CD4-positive, alpha-beta T cell (primary cell): ENCODE data around the gene PTPA. TPM values are rescaled to one million over a fixed set of nuclear protein-coding genes. Genes with fewer than 3 reads are reported as not detected.
"Not testable (repeated sequence)": the region's sequence is repeated elsewhere in the genome, so short reads cannot be mapped to it uniquely, and the experiment has no call there.

Source experiments
- ATAC-seq: fragments of 200-7000 bp; cut with Tn5 transposase; one replicate; pipeline ENCODE4 v1.10.0; 2022; ENCODE audit warnings: mild to moderate bottlenecking; ENCODE audit not compliant: poor library complexity
- CTCF ChIA-PET: fragments of 350-600 bp; sonication (Branson Sonifier 250); formaldehyde crosslinking; loops from one replicate; lab custom pipeline; 2021; ENCODE audit warnings: antibody characterized with exemption, inconsistent platforms; lab: Charles Lee
- POLR2A ChIA-PET: fragments of 350-600 bp; sonication (Branson Sonifier 250); formaldehyde crosslinking; loops from one replicate; lab custom pipeline; 2021; ENCODE audit warnings: antibody characterized with exemption, inconsistent platforms; lab: Charles Lee
- DNase-seq, 14 experiments: peaks; one replicate each; pipeline ENCODE4 v3.0.0-alpha.2; 2013 to 2020; ENCODE audit warnings: mixed read lengths in 2 of 14
- H3K27ac ChIP-seq, 2 donors: one replicate each; pipeline versions ENCODE4 v1.5.1 to v1.7.0; 2013; ENCODE audit warnings: low read length in 2 of 2, low read depth in 1 of 2, mild to moderate bottlenecking in 1 of 2
- H3K27me3 ChIP-seq, 2 experiments: 1 replicate in 1 of 2; 2 replicates in 1 of 2; pipeline versions ENCODE4 v1.6.1 to v1.7.0; 2013; ENCODE audit warnings: low read length in 2 of 2, control low read depth in 1 of 2, mild to moderate bottlenecking in 1 of 2, moderate library complexity in 1 of 2; ENCODE audit not compliant: insufficient read depth in 2 of 2, control insufficient read depth in 1 of 2
- H3K36me3 ChIP-seq: one replicate; pipeline ENCODE4 v1.6.1; 2013; ENCODE audit warnings: low read length, control low read depth; ENCODE audit not compliant: insufficient read depth
- H3K4me1 ChIP-seq: one replicate; pipeline ENCODE4 v1.6.1; 2013; ENCODE audit warnings: low read length, control low read depth; ENCODE audit not compliant: insufficient read depth
- H3K4me3 ChIP-seq: one replicate; pipeline ENCODE4 v1.5.1; 2013; ENCODE audit warnings: mild to moderate bottlenecking, low read length, moderate library complexity
- H3K9me3 ChIP-seq, 2 experiments: 1 replicate in 1 of 2; 2 replicates in 1 of 2; pipeline versions ENCODE4 v1.6.1 to v1.7.0; 2013; ENCODE audit warnings: low read length in 2 of 2, mild to moderate bottlenecking in 2 of 2, control low read depth in 1 of 2, moderate library complexity in 1 of 2; ENCODE audit not compliant: control insufficient read depth in 1 of 2, insufficient read depth in 1 of 2
- H3K27ac Mint-ChIP-seq: one replicate; pipeline ENCODE4 v1.8.0; 2020; ENCODE audit warnings: mixed read lengths
- H3K27me3 Mint-ChIP-seq: one replicate; pipeline ENCODE4 v1.8.0; 2021; ENCODE audit warnings: mixed read lengths
- H3K36me3 Mint-ChIP-seq: one replicate; pipeline ENCODE4 v1.8.0; 2021; ENCODE audit warnings: low read depth, mixed read lengths
- H3K4me1 Mint-ChIP-seq: one replicate; pipeline ENCODE4 v1.8.0; 2021; ENCODE audit warnings: low read depth, mixed read lengths
- H3K4me3 Mint-ChIP-seq: one replicate; pipeline ENCODE4 v1.8.0; 2020; ENCODE audit warnings: mild to moderate bottlenecking, mixed read lengths
- H3K9me3 Mint-ChIP-seq: one replicate; pipeline ENCODE4 v1.8.0; 2020; ENCODE audit warnings: mixed read lengths
- CTCF ChIP-seq: fragments of 200-600 bp; IDR thresholded peaks from one replicate; pipeline ENCODE4 v1.8.0; 2022; ENCODE audit warnings: antibody characterized with exemption, mild to moderate bottlenecking
- intact Hi-C, 2 experiments: fragments of 100-400 bp; cut with DNase I in 1 of 2; cut with micrococcal nuclease in 1 of 2; formaldehyde crosslinking; loops; one replicate each; pipeline versions ENCODE4 v1.15.1 to v1.9.0; 2023 to 2025; cut with DNase I, micrococcal nuclease
- total RNA-seq, 174 experiments: library from RNA in 2 of 174; stranded (reverse) in 2 of 174; gene quantifications; one replicate each; pipeline ENCODE4 v1.2.3 and lab custom pipeline; 2021 to 2026

PTPA gene
- total RNA-seq, 2 experiments from 2014 or later, result 21.6 to 23.3 TPM

GRCh38 chr9:129194221-129194620, 83.0 kb downstream of the PTPA start:
- ChIA-PET CTCF (no interaction called here), POLR2A (interaction anchor here (1.2 kb wide), 1 partner anchor 16 kb away, joined by 3 read pairs; the partner anchor contains the start of gene IER5L)
- Histone ChIP-seq H3K9me3 (peaks cover 0 to 6% of the 10 kb centered on the region in 2 experiments), H3K27ac (no peak overlapping the region), H3K4me1 (no peaks in the 10 kb centered on the region), H3K27me3 (peaks cover 3 to 5% of the 10 kb centered on the region in 2 experiments), H3K36me3 (no peaks in the 10 kb centered on the region), H3K4me3 (no peak overlapping the region)
- intact Hi-C loops, result no loop called here
- Mint-ChIP-seq H3K9me3 (no peaks in the 10 kb centered on the region), H3K4me1 (no peaks in the 10 kb centered on the region), H3K36me3 (no peaks in the 10 kb centered on the region), H3K4me3 (no peak overlapping the region), H3K27ac (no peak overlapping the region), H3K27me3 (no peaks in the 10 kb centered on the region)
- DNase-seq (no peak), ATAC-seq (no peak)
- TF ChIP-seq CTCF, result no peak

GRCh38 chr9:129195606-129196005, 84.4 kb downstream of the PTPA start:
- no peak overlapping the region for H3K4me3 Mint-ChIP-seq
- H3K4me1 Mint-ChIP-seq, result no peaks in the 10 kb centered on the region
- no peak for ATAC-seq
- no peaks in the 10 kb centered on the region for H3K36me3 ChIP-seq
- CTCF ChIA-PET, result no interaction called here
- peaks cover 3 to 5% of the 10 kb centered on the region in 2 experiments for H3K27me3 ChIP-seq
- H3K27me3 Mint-ChIP-seq, result no peaks in the 10 kb centered on the region
- peaks cover 0 to 9% of the 10 kb centered on the region in 2 experiments for H3K9me3 ChIP-seq
- intact Hi-C loops, result no loop called here
- POLR2A ChIA-PET, result no interaction called here
- H3K4me1 ChIP-seq, result no peaks in the 10 kb centered on the region
- no peak overlapping the region for H3K4me3 ChIP-seq
- H3K27ac Mint-ChIP-seq, result no peak overlapping the region
- no peak overlapping the region for H3K27ac ChIP-seq
- TF ChIP-seq CTCF, result no peak
- no peak for DNase-seq
- H3K9me3 Mint-ChIP-seq, result no peaks in the 10 kb centered on the region
- H3K36me3 Mint-ChIP-seq, result no peaks in the 10 kb centered on the region

GRCh38 chr9:129197045-129197444, 85.8 kb downstream of the PTPA start:
- H3K27ac ChIP-seq, H3K4me1 ChIP-seq, H3K27ac Mint-ChIP-seq, H3K27me3 ChIP-seq, H3K4me3 Mint-ChIP-seq, H3K4me1 Mint-ChIP-seq, H3K27me3 Mint-ChIP-seq, intact Hi-C loops, POLR2A ChIA-PET, ATAC-seq, H3K36me3 ChIP-seq, H3K36me3 Mint-ChIP-seq, H3K4me3 ChIP-seq, DNase-seq, H3K9me3 ChIP-seq, CTCF ChIA-PET, H3K9me3 Mint-ChIP-seq: not testable (repeated sequence)

GRCh38 chr9:129197978-129198318, 86.7 kb downstream of the PTPA start:
- peaks cover 0 to 3% of the 10 kb centered on the region in 2 experiments for H3K9me3 ChIP-seq
- Mint-ChIP-seq H3K4me1 (no peaks in the 10 kb centered on the region), H3K27ac (no peak overlapping the region), H3K27me3 (no peaks in the 10 kb centered on the region), H3K36me3 (no peaks in the 10 kb centered on the region), H3K9me3 (no peaks in the 10 kb centered on the region), H3K4me3 (no peak overlapping the region)
- no peak for TF ChIP-seq CTCF
- H3K27me3 ChIP-seq, result peaks cover 3 to 5% of the 10 kb centered on the region in 2 experiments
- DNase-seq (no peak), ATAC-seq (no peak)
- ChIA-PET POLR2A (no interaction called here), CTCF (interaction anchor here (1.3 kb wide), 1 partner anchor 24 kb away, joined by 3 read pairs; no protein-coding TSS in a partner anchor)
- no peak overlapping the region for H3K27ac ChIP-seq
- peaks cover 6% of the 10 kb centered on the region for H3K4me1 ChIP-seq
- H3K4me3 ChIP-seq, result no peak overlapping the region
- intact Hi-C loops, result no loop called here
- no peaks in the 10 kb centered on the region for H3K36me3 ChIP-seq
